Keratinocyte (primary cell): ENCODE results near the gene EVL. TPM values are rescaled to one million over a fixed set of nuclear protein-coding genes. Genes with fewer than 3 reads are reported as not detected.

Source experiments
- DNase-seq: peaks from one replicate; pipeline ENCODE4 v3.0.0-alpha.2; 2011; ENCODE audit warnings: low read depth, missing footprints, low spot score
- FAIRE-seq: peaks from 2 replicates; lab custom pipeline; 2011; peaks lifted over from hg19 to GRCh38; lab: Jason Lieb, UNC
- H2AFZ ChIP-seq: 2 replicates; pipeline ENCODE4 v1.6.0; 2012; ENCODE audit warnings: low read length, control low read depth, inconsistent platforms; ENCODE audit not compliant: control insufficient read depth
- H3K27ac ChIP-seq: 2 replicates; pipeline ENCODE4 v1.5.1; 2011; ENCODE audit warnings: low read length; ENCODE audit not compliant: control insufficient read depth, insufficient read depth
- H3K27me3 ChIP-seq: 3 replicates; pipeline ENCODE4 v1.6.0; 2011; ENCODE audit warnings: low read length; ENCODE audit not compliant: control insufficient read depth, insufficient read depth; ENCODE audit errors: extremely low read depth
- H3K36me3 ChIP-seq, 2 experiments: 2 replicates in 1 of 2; 3 replicates in 1 of 2; pipeline ENCODE4 v1.5.1; 2011; ENCODE audit warnings: low read length in 2 of 2, mild to moderate bottlenecking in 1 of 2; ENCODE audit not compliant: control insufficient read depth in 2 of 2, insufficient read depth in 2 of 2; ENCODE audit errors: extremely low read depth in 1 of 2
- H3K4me1 ChIP-seq: 3 replicates; pipeline ENCODE4 v1.5.1; 2011; ENCODE audit warnings: low read length; ENCODE audit not compliant: control insufficient read depth, insufficient read depth; ENCODE audit errors: extremely low read depth
- H3K4me2 ChIP-seq: 3 replicates; pipeline ENCODE4 v1.6.0; 2011; ENCODE audit warnings: low read depth, low read length; ENCODE audit not compliant: control insufficient read depth, insufficient read depth; ENCODE audit errors: extremely low read depth
- H3K4me3 ChIP-seq, 3 experiments: fragments of 200-600 bp in 1 of 3; sonication (generic) in 1 of 3; 2 replicates in 2 of 3; 3 replicates in 1 of 3; pipeline ENCODE4 v1.5.1; 2011 to 2016; ENCODE audit warnings: low read length in 3 of 3, mild to moderate bottlenecking in 3 of 3, control low read depth in 2 of 3, inconsistent platforms in 1 of 3, low read depth in 1 of 3, mixed read lengths in 1 of 3, mixed run types in 1 of 3, moderate library complexity in 1 of 3; ENCODE audit not compliant: control insufficient read depth in 2 of 3, insufficient read depth in 2 of 3; ENCODE audit errors: extremely low read depth in 1 of 3
- H3K79me2 ChIP-seq: 2 replicates; pipeline ENCODE4 v1.6.0; 2012; ENCODE audit warnings: low read length; ENCODE audit not compliant: control insufficient read depth, insufficient read depth
- H3K9ac ChIP-seq: 3 replicates; pipeline ENCODE4 v1.6.0; 2011; ENCODE audit warnings: low read length; ENCODE audit not compliant: control insufficient read depth, insufficient read depth; ENCODE audit errors: extremely low read depth
- H3K9me1 ChIP-seq: 3 replicates; pipeline ENCODE4 v1.6.0; 2011; ENCODE audit warnings: low read length; ENCODE audit not compliant: control insufficient read depth, insufficient read depth; ENCODE audit errors: extremely low read depth
- H3K9me3 ChIP-seq: 2 replicates; pipeline ENCODE4 v1.5.1; 2012; ENCODE audit warnings: low read depth, low read length; ENCODE audit not compliant: control insufficient read depth
- H4K20me1 ChIP-seq: 3 replicates; pipeline ENCODE4 v1.6.0; 2011; ENCODE audit warnings: low read length; ENCODE audit not compliant: control insufficient read depth, insufficient read depth; ENCODE audit errors: extremely low read depth
- CTCF ChIP-seq, 3 experiments: IDR thresholded peaks in 1 of 3; conservative IDR thresholded peaks in 1 of 3; optimal IDR thresholded peaks in 1 of 3; 2 replicates in 2 of 3; 3 replicates in 1 of 3; pipeline versions ENCODE3 to v1.5.1; 2011; ENCODE audit warnings: low read length in 3 of 3, mild to moderate bottlenecking in 3 of 3, moderate library complexity in 2 of 3, control low read depth in 1 of 3, inconsistent platforms in 1 of 3; ENCODE audit not compliant: insufficient read depth in 2 of 3; ENCODE audit errors: extremely low read depth in 1 of 3
- EZH2 ChIP-seq: IDR thresholded peaks from one replicate; pipeline ENCODE4 v1.6.1; 2012; ENCODE audit warnings: inconsistent platforms, mild to moderate bottlenecking, low read length, moderate library complexity
- dilution Hi-C: fragments of 300-500 bp; cut with MboI; formaldehyde crosslinking; loops from one replicate; pipeline ENCODE4 v1.7.0; 2020; ENCODE audit warnings: low sequenced_read_pairs; ENCODE audit not compliant: extremely low pct_ligation_motif_present
- polyA plus RNA-seq, 5 experiments: library from polyadenylated mRNA; depleted of rRNA in 3 of 5; stranded (reverse) in 3 of 5; stranded (forward) in 1 of 5; unstranded in 1 of 5; fragments of >200 nt; gene quantifications; 1 replicate in 1 of 5; 2 replicates in 3 of 5; 3 replicates in 1 of 5; pipeline versions ENCODE4 v1.2.1 to v1.2.3, GENCODE V29; 2011 to 2012; ENCODE audit warnings: missing spikeins in 2 of 5, low read depth in 1 of 5, low replicate concordance in 1 of 5

EVL gene
- polyA plus RNA-seq, 1 donor (not counting 4 experiments of a cell fraction or from before 2014, with no cell fraction given), result 12.0 TPM

GRCh38 chr14:100121643-100122480, 56.6 kb downstream of the EVL start:
- FAIRE-seq (no peak), DNase-seq (no peak)
- dilution Hi-C loops, result no loop called here
- H3K4me1 ChIP-seq, result no peaks in the 10 kb centered on the region
- H2AFZ ChIP-seq, result no peak overlapping the region
- TF ChIP-seq CTCF (optimal IDR thresholded peaks at IDR 0.05 in 1 of 3, IDR thresholded peaks at IDR 0.05 in 1 of 3, conservative IDR thresholded peaks at IDR 0.05 in 1 of 3; ENCODE audit: extremely low read depth in 1 of 3, insufficient read depth in 2 of 3, low read length in 3 of 3), result no peak
- no peak for TF ChIP-seq EZH2
- peaks cover 0 to 3% of the 10 kb centered on the region in 2 experiments for H3K36me3 ChIP-seq
- no peaks in the 10 kb centered on the region for H3K9me1 ChIP-seq
- H4K20me1 ChIP-seq, result no peaks in the 10 kb centered on the region
- no peaks in the 10 kb centered on the region for H3K27me3 ChIP-seq
- H3K79me2 ChIP-seq, result no peaks in the 10 kb centered on the region
- no peak overlapping the region for H3K9ac ChIP-seq
- H3K4me2 ChIP-seq, result no peak overlapping the region
- no peak overlapping the region for H3K4me3 ChIP-seq
- H3K9me3 ChIP-seq, result no peaks in the 10 kb centered on the region
- H3K27ac ChIP-seq, result no peak overlapping the region

- H3K27me3 ChIP-seq, result no peaks in the 10 kb centered on the region
- peaks cover 0 to 3% of the 10 kb centered on the region in 2 experiments for H3K36me3 ChIP-seq
- H3K9me3 ChIP-seq, result no peaks in the 10 kb centered on the region
- no peaks in the 10 kb centered on the region for H3K9me1 ChIP-seq
- no peak overlapping the region for H3K27ac ChIP-seq
- dilution Hi-C loops, result no loop called here
- no peak for TF ChIP-seq CTCF (optimal IDR thresholded peaks at IDR 0.05 in 1 of 3, IDR thresholded peaks at IDR 0.05 in 1 of 3, conservative IDR thresholded peaks at IDR 0.05 in 1 of 3; ENCODE audit: extremely low read depth in 1 of 3, insufficient read depth in 2 of 3, low read length in 3 of 3)
- TF ChIP-seq EZH2, result no peak
- H2AFZ ChIP-seq, result no peak overlapping the region
- H3K79me2 ChIP-seq, result no peaks in the 10 kb centered on the region
- FAIRE-seq (no peak), DNase-seq (no peak)
- no peaks in the 10 kb centered on the region for H3K4me1 ChIP-seq
- H3K9ac ChIP-seq, result no peak overlapping the region
- no peak overlapping the region for H3K4me2 ChIP-seq
- H3K4me3 ChIP-seq, result no peak overlapping the region
- no peaks in the 10 kb centered on the region for H4K20me1 ChIP-seq
These were observed 57.4 kb downstream of the EVL start for GRCh38 chr14:100122481-100123223.
